ENCODE measurements around the gene PROCA1. TPM values are rescaled to one million over a fixed set of nuclear protein-coding genes. Genes with fewer than 3 reads are reported as not detected.
"Not testable (repeated sequence)": the region's sequence is repeated elsewhere in the genome, so short reads cannot be mapped to it uniquely, and the experiment has no call there.

Gene PROCA1
- total RNA-seq, 4 donors from 2014 or later: 2.6 to 3.6 TPM; not detected in 2

DNA sequence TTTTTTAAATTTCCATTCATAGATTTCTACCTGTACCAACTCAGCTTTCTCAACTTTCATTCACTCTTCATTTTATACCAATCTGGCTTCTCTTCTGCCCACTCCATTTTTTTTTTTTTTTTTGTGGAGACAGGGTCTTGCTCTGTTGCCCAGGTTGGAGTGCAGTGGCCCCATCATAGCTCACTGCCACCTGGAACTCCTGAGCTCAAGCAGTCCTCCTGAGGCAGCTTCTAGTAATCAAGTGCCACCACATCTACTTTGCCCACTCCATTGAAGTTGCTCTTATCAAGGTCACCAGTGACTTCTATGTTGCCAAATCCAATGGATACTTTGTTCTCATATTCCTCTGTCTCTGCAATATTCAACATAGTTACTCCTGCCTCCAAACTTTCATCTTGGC, 48.0 kb downstream of the PROCA1 start:
- Histone ChIP-seq H3K4me3 (no peak overlapping the region), H3K27me3 (no peaks in the 10 kb centered on the region), H3K27ac (no peak overlapping the region), H3K4me1 (peaks cover 0 to 12% of the 10 kb centered on the region in 2 donors), H3K9me3 (no peaks in the 10 kb centered on the region), H3K36me3 (no peaks in the 10 kb centered on the region)
- intact Hi-C loops (cut with DNase I; ENCODE audit: low total_unique reads): no loop called here
- TF ChIP-seq, protein P1, sequence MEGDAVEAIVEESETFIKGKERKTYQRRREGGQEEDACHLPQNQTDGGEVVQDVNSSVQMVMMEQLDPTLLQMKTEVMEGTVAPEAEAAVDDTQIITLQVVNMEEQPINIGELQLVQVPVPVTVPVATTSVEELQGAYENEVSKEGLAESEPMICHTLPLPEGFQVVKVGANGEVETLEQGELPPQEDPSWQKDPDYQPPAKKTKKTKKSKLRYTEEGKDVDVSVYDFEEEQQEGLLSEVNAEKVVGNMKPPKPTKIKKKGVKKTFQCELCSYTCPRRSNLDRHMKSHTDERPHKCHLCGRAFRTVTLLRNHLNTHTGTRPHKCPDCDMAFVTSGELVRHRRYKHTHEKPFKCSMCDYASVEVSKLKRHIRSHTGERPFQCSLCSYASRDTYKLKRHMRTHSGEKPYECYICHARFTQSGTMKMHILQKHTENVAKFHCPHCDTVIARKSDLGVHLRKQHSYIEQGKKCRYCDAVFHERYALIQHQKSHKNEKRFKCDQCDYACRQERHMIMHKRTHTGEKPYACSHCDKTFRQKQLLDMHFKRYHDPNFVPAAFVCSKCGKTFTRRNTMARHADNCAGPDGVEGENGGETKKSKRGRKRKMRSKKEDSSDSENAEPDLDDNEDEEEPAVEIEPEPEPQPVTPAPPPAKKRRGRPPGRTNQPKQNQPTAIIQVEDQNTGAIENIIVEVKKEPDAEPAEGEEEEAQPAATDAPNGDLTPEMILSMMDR (IDR thresholded peaks at IDR 0.05): no peak
- no peak for TF ChIP-seq POLR2A (IDR thresholded peaks at IDR 0.05)
- DNase-seq: no peak

DNA sequence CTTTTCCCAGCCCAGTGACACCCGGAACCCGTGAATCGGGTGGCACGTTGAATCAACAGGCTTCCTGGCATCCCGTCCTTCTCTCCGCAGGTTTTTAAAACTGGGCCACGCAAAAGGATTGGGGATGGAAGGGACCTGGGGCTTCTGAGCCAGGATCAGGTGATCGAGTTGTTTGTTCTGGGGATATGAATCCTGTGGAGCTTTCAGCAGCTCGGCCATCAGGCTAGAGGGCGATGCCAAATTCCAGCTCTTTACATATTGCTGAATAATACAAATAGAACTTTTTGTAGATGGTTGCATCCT, 49.2 kb downstream of the PROCA1 start:
- no peaks in the 10 kb centered on the region for H3K27me3 ChIP-seq
- no peaks in the 10 kb centered on the region for H3K9me3 ChIP-seq
- H3K27ac ChIP-seq: peak overlapping the region; percentile 96 to 98
- DNase-seq: no peak
- peaks cover 0 to 12% of the 10 kb centered on the region in 2 donors for H3K4me1 ChIP-seq
- intact Hi-C loops (cut with DNase I; ENCODE audit: low total_unique reads): no loop called here
- TF ChIP-seq, protein P1 (IDR thresholded peaks at IDR 0.05): no peak
- no peak for TF ChIP-seq POLR2A (IDR thresholded peaks at IDR 0.05)
- no peaks in the 10 kb centered on the region for H3K36me3 ChIP-seq
- peak overlapping the region; percentile 72 to 99 for H3K4me3 ChIP-seq

DNA sequence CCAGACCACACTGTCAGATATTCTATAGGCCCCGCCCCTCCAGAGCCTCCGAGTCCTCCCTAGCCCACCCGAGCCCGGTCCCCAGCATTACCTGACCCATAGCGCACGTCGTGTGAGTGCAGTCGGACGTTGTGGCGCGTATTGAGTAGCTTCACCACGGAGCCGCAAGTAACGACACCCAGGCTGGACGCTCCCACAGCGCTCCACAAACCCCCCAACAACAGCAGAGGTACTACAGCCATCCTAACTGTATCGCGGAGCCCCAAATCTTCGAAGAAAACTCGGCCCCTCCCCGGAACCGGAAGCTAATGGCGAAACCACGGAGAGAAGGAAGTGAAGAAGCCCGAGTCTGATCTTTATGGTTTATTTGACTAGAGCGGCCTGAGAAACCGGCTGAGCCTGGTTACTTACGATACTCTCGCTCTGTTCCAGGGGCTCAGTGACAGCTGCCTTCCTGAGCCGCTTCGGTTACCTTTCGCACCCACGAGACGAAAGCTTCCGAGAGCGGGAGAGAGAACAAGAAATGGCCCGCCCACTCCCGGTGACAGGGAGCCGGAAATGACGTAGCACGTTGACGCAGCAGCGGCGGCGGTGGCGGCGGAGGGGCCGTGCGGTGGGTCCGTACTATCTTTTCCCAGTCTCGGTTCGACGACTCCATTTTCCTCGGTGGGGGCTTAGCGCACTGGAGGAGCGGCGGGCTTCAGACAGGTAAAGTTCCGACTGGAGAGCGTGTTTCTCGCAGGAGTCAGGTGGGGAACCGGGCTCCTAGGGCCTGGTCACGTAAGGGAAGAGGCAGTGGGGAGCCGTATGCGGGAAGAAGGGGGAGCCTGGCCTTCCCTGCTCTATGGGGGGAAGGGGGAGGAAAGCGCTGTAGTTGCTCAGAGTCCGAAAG, 49.8 kb downstream of the PROCA1 start, which contains the start of the genes SDF2 and SUPT6H:
Gene SDF2, minus strand, starts transcription at position 272 of the 892 bp plus-strand sequence. Its CDS starts 30 bp downstream, at position 242.
Gene SUPT6H, plus strand, starts transcription at position 571 of the 892 bp plus-strand sequence. CDS start 11,197 bp downstream, outside the sequence.
- intact Hi-C loops (cut with DNase I; ENCODE audit: low total_unique reads): no loop called here
- Histone ChIP-seq H3K4me3 (peak within 1 kb of the TSS; percentile 72 to 99), H3K36me3 (no peaks in the 10 kb centered on the region), H3K9me3 (no peaks in the 10 kb centered on the region), H3K27me3 (no peaks in the 10 kb centered on the region), H3K4me1 (peaks cover 0 to 12% of the 10 kb centered on the region in 2 donors), H3K27ac (peak within 1 kb of the TSS; percentile 96 to 98)
- peak; percentile 88 to 90 for DNase-seq
- TF ChIP-seq, protein P1 (IDR thresholded peaks at IDR 0.05): peak in 1 of 4 experiments; percentile 4
- peak; percentile 67 to 89 for TF ChIP-seq POLR2A (IDR thresholded peaks at IDR 0.05)

DNA sequence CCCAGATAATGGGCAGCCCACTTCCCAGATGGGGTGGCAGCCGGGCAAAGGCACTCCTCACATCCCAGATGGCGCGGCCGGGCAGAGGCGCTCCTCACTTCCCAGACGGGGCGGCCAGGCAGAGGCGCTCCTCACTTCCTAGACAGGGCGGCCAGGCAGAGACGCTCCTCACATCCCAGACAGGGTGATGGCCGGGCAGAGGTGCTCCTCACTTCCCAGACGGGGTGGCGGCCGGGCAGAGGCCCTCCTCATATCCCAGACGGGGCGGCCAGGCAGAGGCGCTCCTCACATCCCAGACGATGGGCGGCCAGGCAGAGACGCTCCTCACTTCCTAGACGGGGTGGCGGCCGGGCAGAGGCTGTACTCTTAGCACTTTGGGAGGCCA, 52.2 kb downstream of the PROCA1 start:
- H3K9me3 ChIP-seq; H3K27me3 ChIP-seq; H3K36me3 ChIP-seq; DNase-seq; H3K4me3 ChIP-seq; intact Hi-C loops (cut with DNase I; ENCODE audit: low total_unique reads); H3K27ac ChIP-seq: not testable (repeated sequence)
- H3K4me1 ChIP-seq: peaks cover 0 to 12% of the 10 kb centered on the region in 2 donors

DNA sequence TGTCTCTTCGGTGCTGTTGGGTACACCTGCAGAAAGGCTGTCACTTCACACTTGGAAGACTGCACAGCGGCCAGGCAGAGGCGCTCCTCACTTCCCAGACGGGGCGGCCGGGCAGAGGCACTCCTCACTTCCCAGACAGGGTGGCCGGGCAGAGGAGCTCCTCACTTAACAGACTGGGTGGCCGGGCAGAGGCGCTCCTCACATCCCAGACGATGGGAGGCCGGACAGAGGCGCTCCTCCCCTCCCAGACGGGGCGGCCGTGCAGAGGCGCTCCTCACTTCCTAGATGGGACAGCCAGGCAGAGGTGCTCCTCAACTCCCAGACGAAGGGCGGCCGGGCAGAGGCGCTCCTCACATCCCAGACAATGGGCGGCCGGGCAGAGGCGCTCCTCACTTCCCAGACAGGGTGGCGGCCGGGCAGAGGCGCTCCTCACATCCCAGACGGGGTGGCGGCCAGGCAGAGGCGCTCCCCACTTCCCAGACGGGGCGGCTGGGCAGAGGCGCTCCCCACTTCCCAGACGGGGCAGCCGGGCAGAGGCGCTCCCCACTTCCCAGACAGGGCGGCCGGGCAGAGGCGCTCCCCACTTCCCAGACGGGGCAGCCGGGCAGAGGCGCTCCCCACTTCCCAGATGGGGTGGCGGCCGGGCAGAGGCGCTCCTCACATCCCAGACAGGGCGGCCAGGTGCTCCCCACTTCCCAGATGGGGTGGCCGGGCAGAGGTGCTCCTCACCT, 52.8 kb downstream of the PROCA1 start:
- H3K4me1 ChIP-seq; H3K27ac ChIP-seq; H3K36me3 ChIP-seq; DNase-seq; intact Hi-C loops (cut with DNase I; ENCODE audit: low total_unique reads); H3K9me3 ChIP-seq; H3K27me3 ChIP-seq; H3K4me3 ChIP-seq: not testable (repeated sequence)

DNA sequence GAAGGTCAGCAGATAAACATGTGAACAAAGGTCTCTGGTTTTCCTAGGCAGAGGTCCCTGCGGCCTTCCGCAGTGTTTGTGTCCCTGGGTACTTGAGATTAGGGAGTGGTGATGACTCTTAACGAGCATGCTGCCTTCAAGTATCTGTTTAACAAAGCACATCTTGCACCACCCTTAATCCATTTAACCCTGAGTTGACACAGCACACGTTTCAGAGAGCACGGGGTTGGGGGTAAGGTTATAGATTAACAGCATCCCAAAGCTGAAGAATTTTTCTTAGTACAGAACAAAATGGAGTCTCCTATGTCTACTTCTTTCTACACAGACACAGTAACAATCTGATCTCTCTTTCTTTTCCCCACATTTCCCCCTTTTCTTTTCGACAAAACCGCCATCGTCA, 53.3 kb downstream of the PROCA1 start:
- H3K4me1 ChIP-seq; H3K9me3 ChIP-seq; H3K4me3 ChIP-seq; H3K27me3 ChIP-seq; H3K27ac ChIP-seq; H3K36me3 ChIP-seq; intact Hi-C loops (cut with DNase I; ENCODE audit: low total_unique reads); DNase-seq: not testable (repeated sequence)
